OCI-LY7 (cell line): Measurements from ENCODE around the gene GPS2. TPM values are rescaled to one million over a fixed set of nuclear protein-coding genes. Genes with fewer than 3 reads are reported as not detected.
A peak's percentile ranks its signal among the peaks of the same experiment; 100 is the strongest.
"Not testable (repeated sequence)": the region's sequence is repeated elsewhere in the genome, so short reads cannot be mapped to it uniquely, and the experiment has no call there.

Experiments used
- BruUV-seq: library from RNA; stranded (reverse); fragments of 400-500 nt; replicated peaks from 2 replicates; lab custom pipeline; 2021; lab: Mats Ljungman, UMichigan
- CTCF ChIA-PET: fragments of 300-600 bp; sonication (Branson Sonifier 250); formaldehyde crosslinking; loops from one replicate; lab custom pipeline; 2022; ENCODE audit warnings: antibody characterized with exemption; ENCODE audit not compliant: unreplicated experiment; lab: Charles Lee
- POLR2A ChIA-PET: fragments of 300-600 bp; sonication (Branson Sonifier 250); formaldehyde crosslinking; loops from one replicate; lab custom pipeline; 2022; ENCODE audit warnings: antibody characterized with exemption; lab: Charles Lee
- DNase-seq: peaks from one replicate; pipeline ENCODE4 v3.0.0-alpha.2; 2015; ENCODE audit warnings: low spot score
- H2AFZ ChIP-seq: fragments of 200-600 bp; sonication (generic), shearing (Covaris generic); 2 replicates; pipeline ENCODE4 v1.6.1; 2014; ENCODE audit warnings: mild to moderate bottlenecking, antibody characterized with exemption, low read length, moderate library complexity
- H3K27ac ChIP-seq: fragments of 200-600 bp; sonication (generic); 2 replicates; pipeline ENCODE4 v1.5.1; 2014; ENCODE audit warnings: mixed run types, low read depth, mild to moderate bottlenecking, moderate library complexity, low read length, inconsistent platforms; ENCODE audit not compliant: poor library complexity, severe bottlenecking
- H3K36me3 ChIP-seq: fragments of 200-600 bp; sonication (generic); 2 replicates; pipeline ENCODE4 v1.6.1; 2014; ENCODE audit warnings: mild to moderate bottlenecking, antibody characterized with exemption, low read length, moderate library complexity, mixed read lengths; ENCODE audit not compliant: insufficient read depth
- H3K4me1 ChIP-seq: fragments of 200-600 bp; sonication (generic); 2 replicates; pipeline ENCODE4 v1.5.1; 2014; ENCODE audit warnings: mild to moderate bottlenecking, low read length; ENCODE audit not compliant: insufficient read depth, poor library complexity, severe bottlenecking
- H3K4me2 ChIP-seq: fragments of 200-600 bp; sonication (generic); 2 replicates; pipeline ENCODE4 v1.6.1; 2014; ENCODE audit warnings: mild to moderate bottlenecking, low read length
- H3K4me3 ChIP-seq: fragments of 200-600 bp; sonication (generic); 2 replicates; pipeline ENCODE4 v1.5.1; 2014; ENCODE audit warnings: mild to moderate bottlenecking, low read depth, low read length; ENCODE audit not compliant: poor library complexity, severe bottlenecking
- H3K79me2 ChIP-seq: fragments of 200-600 bp; sonication (generic); 2 replicates; pipeline ENCODE4 v1.6.1; 2016; ENCODE audit warnings: low read depth, mild to moderate bottlenecking, low read length, moderate library complexity, mixed read lengths; ENCODE audit not compliant: insufficient read depth
- H3K9me2 ChIP-seq: fragments of 200-600 bp; sonication (generic); 2 replicates; pipeline ENCODE4 v1.6.1; 2016; ENCODE audit warnings: mild to moderate bottlenecking, low read length, mixed read lengths; ENCODE audit not compliant: insufficient read depth
- H3K9me3 ChIP-seq: fragments of 200-600 bp; sonication (generic); 2 replicates; pipeline ENCODE4 v1.6.1; 2014; ENCODE audit warnings: mild to moderate bottlenecking, mixed run types, low read length, mixed read lengths
- H4K20me1 ChIP-seq: fragments of 200-600 bp; sonication (generic); 2 replicates; pipeline ENCODE4 v1.6.1; 2014; ENCODE audit warnings: mild to moderate bottlenecking, antibody characterized with exemption, low read length, moderate library complexity, mixed read lengths; ENCODE audit not compliant: insufficient read depth
- EZH2phosphoT487 ChIP-seq: fragments of 200-600 bp; sonication (generic); IDR thresholded peaks from 2 replicates; pipeline ENCODE4 v1.6.1; 2018; ENCODE audit warnings: low read depth, borderline replicate concordance, mild to moderate bottlenecking, mixed run types, antibody characterized with exemption, low read length, moderate library complexity, mixed read lengths
- intact Hi-C: fragments of 100-400 bp; cut with micrococcal nuclease; formaldehyde crosslinking; loops from one replicate; pipeline ENCODE4 v1.10.0; 2022; ENCODE audit not compliant: unreplicated experiment
- total RNA-seq, 2 experiments: library from RNA; depleted of rRNA in 1 of 2; stranded (reverse); fragments of >200 nt in 1 of 2; shearing (Covaris generic) in 1 of 2; gene quantifications; 2 replicates each; pipeline ENCODE4 v1.2.3, GENCODE V29; 2014 to 2022
- TF ChIP-seq, protein P1 (sequence below): fragments of 200-600 bp; sonication (generic); conservative IDR thresholded peaks from 2 replicates; pipeline ENCODE4 v1.5.1; 2014; ENCODE audit warnings: mild to moderate bottlenecking, antibody characterized with exemption, low read length, moderate library complexity, mixed read lengths

The GPS2 gene
- total RNA-seq, 2 experiments from 2014 or later: 70.5 to 75.0 TPM

DNA sequence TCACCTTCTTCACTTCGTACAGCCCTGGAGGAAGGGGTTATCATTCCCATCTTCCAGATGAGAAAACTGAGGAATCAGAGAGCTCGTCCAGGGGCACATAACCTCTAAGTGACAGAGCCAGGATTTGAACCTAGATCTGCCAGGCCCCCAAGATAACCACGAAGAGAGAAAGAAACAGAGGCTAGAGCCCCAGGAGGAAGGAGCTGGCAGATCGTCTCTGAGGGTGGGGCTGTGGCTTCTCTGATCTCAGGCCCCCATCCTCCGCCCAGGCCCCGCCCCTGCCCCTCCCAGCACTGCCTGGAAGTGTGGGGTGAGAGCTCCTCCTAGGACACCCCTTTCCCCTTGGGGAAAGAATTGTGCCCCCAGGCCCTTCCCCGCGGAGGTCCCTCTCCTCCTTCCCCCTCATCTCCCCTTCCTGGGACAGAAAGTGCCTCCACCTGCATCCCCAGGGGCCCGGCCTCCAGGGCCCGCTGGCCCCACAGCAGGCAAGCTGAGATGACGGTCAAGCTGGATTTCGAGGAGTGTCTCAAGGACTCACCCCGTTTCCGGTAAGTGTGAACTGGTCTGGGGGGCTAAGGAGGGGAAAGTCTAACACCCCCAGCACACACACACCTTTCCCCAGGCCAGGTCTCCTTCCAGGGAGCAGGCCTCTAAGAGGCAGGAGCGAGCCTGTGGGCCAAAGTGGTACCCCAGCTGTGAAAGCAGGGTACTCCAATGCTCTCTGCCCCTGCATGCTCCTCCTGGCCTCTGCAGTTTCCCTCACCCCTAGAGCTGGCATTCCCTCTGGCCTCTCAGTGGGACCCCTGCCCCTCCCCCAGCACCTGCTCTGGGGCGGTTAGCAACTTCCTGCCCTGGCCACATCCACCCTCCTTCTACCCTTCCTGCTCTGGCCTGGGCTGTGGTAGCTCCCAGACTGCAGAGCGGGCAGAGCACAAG is 21.3 kb upstream of the GPS2 start, which contains the start of gene ACAP1:
ACAP1 (plus strand) TSS at position 290 of the 936 bp plus-strand sequence; CDS start at position 496, 206 bp downstream.
- peaks cover 52% of the 10 kb centered on the region for H3K4me1 ChIP-seq
- peaks cover 32% of the 10 kb centered on the region for H3K36me3 ChIP-seq
- H3K9me2 ChIP-seq: no peaks in the 10 kb centered on the region
- H3K79me2 ChIP-seq: peaks cover 24% of the 10 kb centered on the region
- peak within 1 kb of the TSS; percentile 27; the same call in 1 of the 2 replicates for H2AFZ ChIP-seq
- POLR2A ChIA-PET: interaction anchor here (0.5 to 1.9 kb wide), 14 partner anchors 8 to 140 kb away, joined by 3 to 8 read pairs (median 4); partner anchors contain the start of genes GPS2, SLC2A4, TMEM102 and TMEM256
- TSS peak; percentile 76 for BruUV-seq
- TF ChIP-seq, protein P1, sequence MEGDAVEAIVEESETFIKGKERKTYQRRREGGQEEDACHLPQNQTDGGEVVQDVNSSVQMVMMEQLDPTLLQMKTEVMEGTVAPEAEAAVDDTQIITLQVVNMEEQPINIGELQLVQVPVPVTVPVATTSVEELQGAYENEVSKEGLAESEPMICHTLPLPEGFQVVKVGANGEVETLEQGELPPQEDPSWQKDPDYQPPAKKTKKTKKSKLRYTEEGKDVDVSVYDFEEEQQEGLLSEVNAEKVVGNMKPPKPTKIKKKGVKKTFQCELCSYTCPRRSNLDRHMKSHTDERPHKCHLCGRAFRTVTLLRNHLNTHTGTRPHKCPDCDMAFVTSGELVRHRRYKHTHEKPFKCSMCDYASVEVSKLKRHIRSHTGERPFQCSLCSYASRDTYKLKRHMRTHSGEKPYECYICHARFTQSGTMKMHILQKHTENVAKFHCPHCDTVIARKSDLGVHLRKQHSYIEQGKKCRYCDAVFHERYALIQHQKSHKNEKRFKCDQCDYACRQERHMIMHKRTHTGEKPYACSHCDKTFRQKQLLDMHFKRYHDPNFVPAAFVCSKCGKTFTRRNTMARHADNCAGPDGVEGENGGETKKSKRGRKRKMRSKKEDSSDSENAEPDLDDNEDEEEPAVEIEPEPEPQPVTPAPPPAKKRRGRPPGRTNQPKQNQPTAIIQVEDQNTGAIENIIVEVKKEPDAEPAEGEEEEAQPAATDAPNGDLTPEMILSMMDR: no peak; the same call in 1 of the 2 replicates
- no peak for TF ChIP-seq EZH2phosphoT487
- DNase-seq: peak; percentile 81
- CTCF ChIA-PET: interaction anchor here (0.5 to 1.1 kb wide), 4 partner anchors 12 to 27 kb away, joined by 3 to 5 read pairs (median 4); no protein-coding TSS in a partner anchor
- H3K9me3 ChIP-seq: no peaks in the 10 kb centered on the region
- H4K20me1 ChIP-seq: no peaks in the 10 kb centered on the region
- H3K4me3 ChIP-seq: peak within 1 kb of the TSS; percentile 78
- H3K4me2 ChIP-seq: peak within 1 kb of the TSS; percentile 99
- intact Hi-C loops: loop anchor here (2.0 kb wide), 1 partner anchor 56 kb away; the partner anchor contains the start of gene SLC2A4
- peak within 1 kb of the TSS; percentile 79 for H3K27ac ChIP-seq

DNA sequence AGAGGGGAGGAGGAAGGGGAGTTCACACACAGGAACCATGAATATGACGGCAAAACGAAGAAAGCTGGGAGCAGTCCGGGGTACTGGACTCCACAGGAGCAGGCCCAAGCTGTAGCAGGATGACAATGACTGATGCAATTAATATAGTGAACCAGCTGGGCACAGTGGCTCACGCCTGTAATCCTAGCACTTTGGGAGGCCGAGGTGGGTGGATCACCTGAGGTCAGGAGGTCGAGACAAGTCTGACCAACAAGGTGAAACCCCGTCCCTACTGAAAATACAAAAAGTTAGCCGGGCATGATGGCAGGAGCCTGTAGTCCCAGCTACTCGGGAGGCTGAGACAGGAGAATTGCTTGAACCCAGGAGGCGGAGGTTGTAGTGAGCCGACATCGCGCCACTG is 20.6 kb upstream of the GPS2 start:
- Histone ChIP-seq H2AFZ (peak overlapping the region; percentile 27; the same call in 1 of the 2 replicates), H3K4me3 (peak overlapping the region; percentile 78), H3K79me2 (peaks cover 28% of the 10 kb centered on the region), H3K36me3 (peaks cover 28% of the 10 kb centered on the region), H3K27ac (peak overlapping the region; percentile 79), H3K4me1 (peaks cover 60% of the 10 kb centered on the region), H3K4me2 (peak overlapping the region; percentile 99)
- not testable (repeated sequence) for H4K20me1 ChIP-seq, BruUV-seq, DNase-seq, H3K9me2 ChIP-seq, H3K9me3 ChIP-seq
- ChIA-PET CTCF (interaction anchor here (1.1 kb wide), 1 partner anchor 20 kb away, joined by 3 read pairs; no protein-coding TSS in a partner anchor), POLR2A (interaction anchor here (1.3 to 1.9 kb wide), 6 partner anchors 13 to 99 kb away, joined by 4 to 7 read pairs (median 5); partner anchors contain the start of genes GPS2 and TMEM102)
- intact Hi-C loops: loop anchor here (2.0 kb wide), 1 partner anchor 55 kb away; the partner anchor contains the start of gene SLC2A4

DNA sequence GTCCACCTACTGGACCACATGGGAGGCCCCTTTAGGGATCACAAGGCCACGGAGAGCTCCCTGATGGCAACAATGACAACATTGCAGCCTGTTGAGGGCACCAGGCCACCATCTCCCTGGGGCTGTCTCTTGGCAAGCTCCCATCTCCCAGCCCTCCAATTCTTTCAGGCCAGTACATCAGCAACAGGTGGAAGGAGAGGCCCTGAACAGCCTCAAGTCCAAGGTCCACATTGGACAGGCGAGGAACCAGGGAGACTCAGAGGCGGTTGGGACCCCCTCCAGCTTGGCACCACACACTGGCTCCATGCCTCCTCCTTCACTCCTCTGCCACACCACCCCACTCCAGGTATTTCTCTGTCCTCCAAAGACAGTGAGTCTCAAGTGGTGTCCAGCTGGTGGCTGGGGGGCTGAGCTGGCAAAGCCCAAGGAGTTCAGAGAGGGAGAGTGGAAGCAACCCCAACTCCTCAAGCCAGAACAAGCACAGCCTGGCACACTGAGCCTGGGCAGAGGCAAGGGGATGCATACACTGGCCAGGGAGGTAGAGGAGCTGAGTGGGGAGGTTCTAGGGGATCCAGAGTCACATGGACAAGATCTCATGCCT is 19.9 kb upstream of the GPS2 start:
- H3K4me3 ChIP-seq: no peak overlapping the region
- H3K27ac ChIP-seq: peak overlapping the region; percentile 79
- no peak for DNase-seq
- CTCF ChIA-PET: interaction anchor here (0.6 kb wide), 2 partner anchors 10 to 21 kb away, joined by 3 to 4 read pairs; no protein-coding TSS in a partner anchor
- TF ChIP-seq EZH2phosphoT487: no peak
- TF ChIP-seq, protein P1: no peak
- intact Hi-C loops: loop anchor here (5.0 kb wide), 1 partner anchor 352 kb away; the partner anchor contains the start of genes TP53 and WRAP53
- H3K79me2 ChIP-seq: peaks cover 30% of the 10 kb centered on the region
- no peaks in the 10 kb centered on the region for H3K9me2 ChIP-seq
- H3K4me1 ChIP-seq: peaks cover 66% of the 10 kb centered on the region
- no TSS peak for BruUV-seq
- no peaks in the 10 kb centered on the region for H3K9me3 ChIP-seq
- POLR2A ChIA-PET: interaction anchor here (1.4 to 1.6 kb wide), 2 partner anchors 19 to 100 kb away, joined by 4 read pairs; partner anchors contain the start of genes GPS2 and TMEM102
- H2AFZ ChIP-seq: no peak overlapping the region
- no peaks in the 10 kb centered on the region for H4K20me1 ChIP-seq
- peak overlapping the region; percentile 99 for H3K4me2 ChIP-seq
- peaks cover 24% of the 10 kb centered on the region for H3K36me3 ChIP-seq

DNA sequence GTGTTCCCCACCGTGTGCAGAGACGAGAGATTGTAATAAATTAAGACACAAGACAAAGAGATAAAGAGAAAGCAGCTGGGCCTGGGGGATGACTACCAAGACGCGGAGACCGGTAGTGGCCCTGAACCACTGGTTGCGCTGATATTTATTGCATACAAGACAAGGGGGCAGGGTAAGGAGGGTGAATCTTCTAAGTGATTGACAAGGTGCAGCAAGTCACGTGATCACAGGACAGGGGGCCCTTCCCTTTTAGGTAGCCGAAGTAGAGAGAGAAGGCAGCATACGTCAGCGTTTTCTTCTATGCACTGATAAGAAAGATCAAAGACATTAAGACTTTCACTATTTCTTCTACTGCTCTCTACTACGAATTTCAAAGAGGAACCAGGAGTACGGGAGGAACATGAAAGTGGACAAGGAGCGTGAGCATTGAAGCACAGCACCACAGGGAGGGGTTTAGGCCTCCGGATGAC is 17.5 kb upstream of the GPS2 start:
- H3K36me3 ChIP-seq, H3K9me2 ChIP-seq, H4K20me1 ChIP-seq, H3K9me3 ChIP-seq, POLR2A ChIA-PET, CTCF ChIA-PET, BruUV-seq: not testable (repeated sequence)
- peak overlapping the region; percentile 96 for H3K27ac ChIP-seq
- H3K4me3 ChIP-seq: peak overlapping the region; percentile 59
- H3K4me2 ChIP-seq: peak overlapping the region; percentile 98
- H3K4me1 ChIP-seq: peaks cover 61% of the 10 kb centered on the region
- DNase-seq: peak; percentile 74
- H3K79me2 ChIP-seq: peaks cover 31% of the 10 kb centered on the region; the same call in 1 of the 2 replicates
- peak overlapping the region; percentile 6; the same call in 1 of the 2 replicates for H2AFZ ChIP-seq
- intact Hi-C loops: loop anchor here (5.0 kb wide), 1 partner anchor 355 kb away; the partner anchor contains the start of genes TP53 and WRAP53
